HG03520 (cell line): Measurements from ENCODE around the gene AKAP3.
A peak's percentile ranks its signal among the peaks of the same experiment; 100 is the strongest.

Experiments used
- ATAC-seq: cut with Tn5 transposase; IDR thresholded peaks from one replicate; pipeline ENCODE4 v1.9.1; 2021; ENCODE audit warnings: mild to moderate bottlenecking, moderate library complexity; ENCODE audit not compliant: unreplicated experiment

Gene AKAP3

GRCh38 chr12:4648501-4649357 lies at the start of gene AKAP3, which contains the start of gene NDUFA9:
Gene AKAP3 (minus strand): TSS chr12:4649051. CDS start chr12:4638196, 10,855 bp downstream.
Gene NDUFA9 (plus strand): TSS chr12:4649114. CDS start chr12:4649127, 13 bp downstream.
- peak; percentile 66 for ATAC-seq

DNA sequence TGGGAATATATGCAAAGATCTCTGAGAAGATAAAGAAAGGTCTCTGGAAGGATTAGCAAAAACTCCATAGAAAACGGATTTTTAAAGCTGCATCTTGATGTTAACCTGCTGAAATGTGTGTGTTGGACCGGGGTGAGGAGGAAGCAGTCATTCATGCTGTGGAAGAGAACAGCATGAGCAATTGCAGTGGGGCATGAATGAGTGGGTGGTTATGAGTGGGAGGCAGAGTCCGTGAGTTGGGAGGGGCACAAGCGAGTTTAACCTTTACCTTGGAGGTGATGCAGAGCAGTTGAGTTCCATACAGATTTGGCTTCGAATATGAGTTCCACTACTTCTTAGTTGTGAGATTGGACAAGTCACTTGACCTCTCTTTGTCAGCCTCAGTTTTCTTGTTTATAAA lies 41.9 kb upstream of the AKAP3 start:
- ATAC-seq, result no peak

GRCh38 chr12:4685317-4685716 lies 36.5 kb upstream of the AKAP3 start:
- no peak for ATAC-seq

GRCh38 chr12:4681732-4682131 lies 32.9 kb upstream of the AKAP3 start:
- no peak for ATAC-seq

GRCh38 chr12:4679711-4680110 lies 30.9 kb upstream of the AKAP3 start:
- ATAC-seq, result no peak

DNA sequence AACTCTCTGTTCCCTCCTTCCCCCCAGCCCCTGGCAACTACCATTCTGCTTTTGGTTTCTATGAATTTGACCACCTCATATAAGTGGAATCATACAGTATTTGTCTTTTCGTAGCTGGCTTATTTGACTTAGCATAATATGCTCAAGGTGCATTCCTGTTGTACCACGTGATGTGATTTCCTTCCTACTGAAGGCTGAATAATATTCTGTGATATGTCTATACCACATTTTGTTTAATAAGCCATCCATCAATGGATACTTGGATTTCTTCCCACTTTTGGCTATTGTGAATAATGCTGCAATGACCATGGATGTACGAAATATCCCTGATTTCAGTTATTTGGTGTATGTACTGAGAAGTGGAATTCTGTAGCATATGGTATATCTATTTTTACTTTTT lies 16.4 kb upstream of the AKAP3 start:
- no peak for ATAC-seq

DNA sequence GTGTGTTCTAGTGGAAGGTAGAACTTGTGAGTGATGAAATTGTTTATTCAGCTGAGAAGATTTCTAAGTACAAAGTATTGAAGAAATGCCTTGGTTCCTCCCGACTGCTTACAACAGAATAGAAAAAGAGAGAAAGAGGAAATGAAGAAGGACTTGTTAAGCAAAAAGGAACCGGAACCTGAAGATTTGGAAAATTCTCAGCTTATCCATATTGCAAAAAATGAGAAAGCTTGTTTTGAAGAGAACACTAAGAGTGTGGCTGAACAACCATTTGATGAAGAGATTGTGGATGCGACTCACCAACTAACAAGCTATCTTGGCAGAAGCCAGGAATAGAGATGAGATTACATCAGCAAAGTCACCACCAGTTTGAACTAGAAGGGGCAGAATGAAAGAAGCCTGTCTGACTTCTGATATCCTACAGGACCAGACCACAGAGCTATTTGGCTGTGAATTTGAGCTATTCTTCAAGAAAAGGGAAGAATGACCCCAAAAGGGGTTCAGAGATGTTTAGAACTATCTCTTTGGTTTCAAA lies 15.2 kb upstream of the AKAP3 start:
- no peak for ATAC-seq

GRCh38 chr12:4653691-4654090 lies 4.8 kb upstream of the AKAP3 start:
- no peak for ATAC-seq

DNA sequence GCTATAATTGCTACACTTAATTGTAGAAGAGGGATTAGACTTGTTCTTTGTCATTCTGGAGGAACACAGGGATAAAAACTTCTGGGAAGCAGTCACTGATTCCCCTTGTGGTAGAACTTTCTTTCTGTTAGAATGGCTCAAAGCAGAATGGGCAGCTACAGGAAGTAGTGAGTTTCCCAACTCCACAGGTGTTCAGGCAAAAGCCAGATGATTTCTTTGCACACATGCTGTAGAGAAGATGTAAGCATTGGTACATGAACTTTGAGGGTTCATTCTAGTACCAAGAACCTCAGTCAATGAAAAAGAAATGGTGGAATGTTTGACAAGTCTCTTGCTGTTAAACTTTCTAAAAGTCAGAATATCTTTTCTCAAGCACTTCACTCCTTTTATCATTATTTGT lies 4.4 kb upstream of the AKAP3 start:
- no peak for ATAC-seq

- no peak for ATAC-seq
Observed at GRCh38 chr12:4649358-4649661, 459 bp upstream of the AKAP3 start.

DNA sequence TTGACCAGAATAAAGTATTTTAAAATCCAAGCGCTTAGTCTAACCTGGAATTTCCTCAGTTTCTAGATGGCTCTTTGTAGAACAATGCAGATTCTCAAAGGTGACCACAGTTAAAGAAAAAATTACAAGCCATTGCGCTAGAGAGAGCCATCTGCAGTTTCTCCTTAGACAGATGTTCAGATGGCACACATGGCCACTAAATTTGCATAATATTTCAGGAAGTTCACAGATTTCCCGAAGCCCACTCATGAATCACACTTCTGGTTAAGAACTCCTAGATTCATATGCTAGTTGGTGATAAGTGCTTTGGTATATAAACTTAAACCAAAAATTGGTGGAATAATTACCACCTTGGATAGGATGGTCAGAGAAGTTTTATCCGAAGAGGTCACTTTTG lies 749 bp downstream of the AKAP3 start:
- ATAC-seq, result no peak

DNA sequence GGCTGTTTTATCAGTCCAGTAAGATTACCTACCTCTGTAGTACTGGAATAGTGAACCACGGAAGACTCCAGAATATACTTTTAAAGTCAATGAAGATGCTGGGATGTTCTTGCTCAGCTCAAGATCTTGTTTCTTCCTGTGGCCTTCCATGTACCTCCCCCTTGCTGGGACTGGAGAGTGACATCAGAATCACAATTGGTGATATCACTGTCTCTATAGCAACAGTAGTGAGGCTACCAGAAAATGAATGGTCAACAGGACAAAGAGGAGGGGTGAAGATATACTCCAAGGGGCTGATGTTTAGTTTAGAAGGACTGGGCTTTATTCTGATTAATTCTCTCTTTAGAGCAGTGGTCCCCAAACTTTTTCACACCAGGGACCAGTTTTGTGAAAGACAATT lies 3.8 kb downstream of the AKAP3 start:
- no peak for ATAC-seq

GRCh38 chr12:4643747-4644146 lies 5.1 kb downstream of the AKAP3 start:
- ATAC-seq, result no peak

DNA sequence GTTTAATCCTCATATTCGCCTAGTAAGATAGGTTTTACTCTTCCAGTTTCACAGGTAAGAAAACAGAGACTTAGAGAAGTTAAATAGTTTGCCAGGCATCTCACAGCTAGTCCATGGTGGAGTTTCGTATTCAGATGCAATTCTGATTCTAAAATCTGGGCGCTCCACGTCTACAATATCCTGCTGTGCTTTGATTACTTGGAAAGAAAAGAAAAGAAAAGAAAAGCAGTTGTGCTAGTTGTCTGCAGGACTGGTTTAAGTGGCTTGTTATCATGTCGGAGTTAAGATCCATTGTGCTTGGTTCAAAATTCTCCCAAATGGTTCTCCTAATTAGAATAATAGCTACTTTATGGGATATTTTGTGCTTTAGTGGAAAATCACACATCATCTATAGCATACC lies 18.6 kb downstream of the AKAP3 start:
- no peak for ATAC-seq

GRCh38 chr12:4628406-4628805 lies 20.4 kb downstream of the AKAP3 start:
- ATAC-seq, result no peak

GRCh38 chr12:4626543-4626942 lies 22.3 kb downstream of the AKAP3 start:
- ATAC-seq, result no peak

DNA sequence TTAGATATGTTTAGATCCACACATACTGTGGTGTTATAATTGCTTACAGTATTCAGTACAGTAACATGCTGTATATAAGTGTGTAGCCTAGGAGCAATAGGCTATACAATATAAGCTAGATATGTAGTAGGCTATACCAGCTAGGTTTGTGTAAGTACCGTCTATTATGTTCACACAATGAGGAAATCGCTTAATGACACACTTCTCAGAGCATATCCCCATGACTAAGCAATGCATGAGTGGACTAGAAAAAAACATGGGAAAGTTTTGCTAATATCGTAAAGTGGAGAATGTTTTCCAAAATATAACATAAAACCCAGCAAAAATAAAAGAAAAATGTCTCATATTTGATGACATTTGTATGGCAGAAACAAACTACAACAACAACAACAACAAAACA lies 27.3 kb downstream of the AKAP3 start:
- ATAC-seq, result no peak

DNA sequence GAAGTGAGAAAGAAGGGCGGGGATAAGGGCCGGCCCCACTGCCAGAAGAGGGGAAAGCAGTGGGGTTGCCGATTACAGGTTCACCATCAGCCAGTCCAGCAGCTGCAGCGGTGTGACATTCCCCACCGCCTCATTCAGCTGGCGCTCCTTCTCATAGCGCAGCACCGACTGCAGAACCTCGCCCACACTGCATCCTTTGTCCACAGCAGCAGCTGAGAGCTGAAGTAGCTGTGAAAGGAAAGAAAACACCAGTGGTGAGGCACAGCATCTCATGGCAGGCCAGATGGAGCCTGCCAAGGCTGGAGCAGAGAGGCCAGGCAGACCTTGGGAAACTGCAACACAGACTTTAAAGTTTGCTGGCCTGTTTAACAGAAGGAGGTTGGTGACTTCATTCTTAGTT lies 33.2 kb downstream of the AKAP3 start:
- no peak for ATAC-seq

- ATAC-seq, result no peak
Observed at GRCh38 chr12:4610481-4610880, 38.4 kb downstream of the AKAP3 start.

DNA sequence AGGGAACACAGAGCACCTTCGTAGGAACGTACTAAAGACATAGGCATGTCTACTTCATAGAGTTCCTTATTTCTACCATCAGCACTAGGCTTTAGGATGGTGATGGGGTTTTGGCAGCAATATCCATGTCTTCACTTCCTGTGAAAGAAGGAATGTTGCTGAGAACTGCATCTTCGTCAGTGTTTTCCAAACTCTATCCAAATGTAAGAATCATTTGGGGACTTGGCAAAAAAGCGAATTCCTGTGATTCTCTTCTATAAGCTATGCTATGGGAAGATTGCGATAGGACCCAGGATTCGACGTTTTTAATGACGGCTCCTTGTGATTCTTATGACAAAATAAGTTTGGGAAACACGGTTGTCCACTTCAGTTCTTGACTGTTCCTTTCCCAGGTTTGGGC lies 39.8 kb downstream of the AKAP3 start:
- no peak for ATAC-seq

DNA sequence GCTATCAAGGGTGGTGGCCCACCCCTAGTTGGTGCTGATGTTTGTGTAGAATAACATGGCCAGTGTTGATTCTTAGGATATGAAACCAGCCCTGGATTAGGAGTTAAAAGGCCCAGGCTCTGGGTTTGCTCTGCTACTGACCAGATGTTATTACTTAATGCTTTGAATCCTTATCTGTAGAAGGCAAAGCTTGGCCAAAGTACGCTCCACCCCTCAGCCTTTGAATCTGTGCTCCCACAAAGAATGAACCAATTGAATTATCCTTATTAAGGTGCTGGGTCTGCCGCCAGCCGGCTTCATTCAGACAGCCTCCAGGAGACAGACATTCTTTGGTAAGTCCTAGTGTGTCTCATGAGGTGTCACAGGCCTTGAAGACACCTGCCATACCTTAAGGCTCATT lies 41.8 kb downstream of the AKAP3 start:
- ATAC-seq, result no peak

- peak; percentile 89 for ATAC-seq
Observed at GRCh38 chr12:4604684-4605193, 44.1 kb downstream of the AKAP3 start.

DNA sequence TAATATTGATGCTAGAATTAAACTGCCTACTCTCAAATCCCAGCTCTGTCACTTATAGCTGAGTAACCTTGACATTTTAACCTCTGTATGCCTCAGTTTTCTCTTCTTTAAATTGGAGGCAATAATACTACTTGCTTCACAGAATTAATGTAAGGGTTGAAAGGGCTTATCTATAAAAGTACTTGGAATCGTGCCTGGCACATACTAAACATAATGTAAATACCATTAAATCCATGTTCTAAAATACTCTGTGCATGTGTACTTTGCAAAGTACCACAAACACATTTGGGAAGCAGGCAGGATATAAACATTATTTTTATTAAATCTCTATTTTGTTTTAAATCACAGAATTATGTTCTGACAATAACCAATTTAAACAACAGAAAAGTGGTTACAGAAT lies 44.9 kb downstream of the AKAP3 start:
- no peak for ATAC-seq
